ENCODE measurements around the gene SLIT3. TPM values are rescaled to one million over a fixed set of nuclear protein-coding genes. Genes with fewer than 3 reads are reported as not detected.
A peak's percentile ranks its signal among the peaks of the same experiment; 100 is the strongest.

Gene SLIT3
- polyA plus RNA-seq, 1 of the 3 experiments (the other 2 are of a cell fraction), result 119 TPM

- DNase-seq, result peak; percentile 24
- Histone ChIP-seq H3K79me2 (ENCODE audit: insufficient read depth) (no peaks in the 10 kb centered on the region), H3K9me3 (no peaks in the 10 kb centered on the region), H3K4me3 (ENCODE audit: low read depth in 2 of 2, low read length in 1 of 2) (no peak overlapping the region), H3K27me3 (ENCODE audit: insufficient read depth) (no peaks in the 10 kb centered on the region), H3K27ac (ENCODE audit: low read depth in 2 of 2, low read length in 1 of 2) (peak overlapping the region in 1 of 2 experiments; percentile 89; a peak in 2 of 4 replicates), H3F3A (replicated peaks; ENCODE audit: insufficient read depth) (no peaks in the 10 kb centered on the region), H3K4me1 (ENCODE audit: control insufficient read depth in 1 of 2, insufficient read depth in 2 of 2, low read depth in 1 of 2, low read length in 1 of 2) (peaks cover 0 to 23% of the 10 kb centered on the region in 2 experiments; a peak in 2 of 4 replicates), H4K20me1 (ENCODE audit: insufficient read depth) (no peaks in the 10 kb centered on the region), H3K9me2 (no peaks in the 10 kb centered on the region), H3K36me3 (replicated peaks in 1 of 2; ENCODE audit: control insufficient read depth in 1 of 2, insufficient read depth in 2 of 2, low read length in 1 of 2) (no peaks in the 10 kb centered on the region), H3K4me2 (no peak overlapping the region), H2AFZ (ENCODE audit: low read depth) (no peak overlapping the region), H3K9ac (no peak overlapping the region)
- TF ChIP-seq POLR2AphosphoS5 (IDR thresholded peaks at IDR 0.05; ENCODE audit: low read depth, low read length), result no peak
- no peak for TF ChIP-seq SMC3 (IDR thresholded peaks at IDR 0.05; ENCODE audit: low read depth, low read length)
- TF ChIP-seq IRF3 (IDR thresholded peaks at IDR 0.05; ENCODE audit: low read depth, low read length), result no peak
- TF ChIP-seq MEF2A (IDR thresholded peaks at IDR 0.05; ENCODE audit: borderline replicate concordance, low read depth), result no peak
- no peak for TF ChIP-seq TAF1 (IDR thresholded peaks at IDR 0.05; ENCODE audit: borderline replicate concordance, low read depth, low read length)
- TF ChIP-seq NFIC (IDR thresholded peaks at IDR 0.05; ENCODE audit: borderline replicate concordance), result no peak
- no peak for TF ChIP-seq SIN3A (IDR thresholded peaks at IDR 0.05; ENCODE audit: borderline replicate concordance, low read depth, low read length)
- no peak for TF ChIP-seq FOXJ3 (CRISPR knock-in tag; IDR thresholded peaks at IDR 0.05)
- no peak for TF ChIP-seq CTCF (IDR thresholded peaks at IDR 0.05)
- ChIA-PET CTCF (interaction anchor here (0.9 kb wide), 1 partner anchor 187 kb away, joined by 3 read pairs; no protein-coding TSS in a partner anchor), POLR2A (no interaction called here)
- WGBS (ENCODE audit: low lambda C conversion rate), result 74% methylated on average over 2 of the region's 2 CpGs
Measured at GRCh38 chr5:169336242-169336641, 35.3 kb upstream of the SLIT3 start.

GRCh38 chr5:169335806-169336205, 34.9 kb upstream of the SLIT3 start:
- Histone ChIP-seq H2AFZ (ENCODE audit: low read depth) (no peak overlapping the region), H3K4me3 (ENCODE audit: low read depth in 2 of 2, low read length in 1 of 2) (no peak overlapping the region), H3K4me1 (ENCODE audit: control insufficient read depth in 1 of 2, insufficient read depth in 2 of 2, low read depth in 1 of 2, low read length in 1 of 2) (peaks cover 0 to 23% of the 10 kb centered on the region in 2 experiments; a peak in 2 of 4 replicates), H3K9ac (no peak overlapping the region), H3F3A (replicated peaks; ENCODE audit: insufficient read depth) (no peaks in the 10 kb centered on the region), H3K27ac (ENCODE audit: low read depth in 2 of 2, low read length in 1 of 2) (peak overlapping the region in 1 of 2 experiments; percentile 89; a peak in 2 of 4 replicates), H3K9me3 (no peaks in the 10 kb centered on the region), H3K79me2 (ENCODE audit: insufficient read depth) (no peaks in the 10 kb centered on the region), H4K20me1 (ENCODE audit: insufficient read depth) (no peaks in the 10 kb centered on the region), H3K4me2 (no peak overlapping the region), H3K9me2 (no peaks in the 10 kb centered on the region), H3K27me3 (ENCODE audit: insufficient read depth) (no peaks in the 10 kb centered on the region), H3K36me3 (replicated peaks in 1 of 2; ENCODE audit: control insufficient read depth in 1 of 2, insufficient read depth in 2 of 2, low read length in 1 of 2) (no peaks in the 10 kb centered on the region)
- CTCF ChIA-PET, result interaction anchor here (0.9 kb wide), 1 partner anchor 187 kb away, joined by 3 read pairs; no protein-coding TSS in a partner anchor
- POLR2A ChIA-PET, result no interaction called here
- WGBS (ENCODE audit: low lambda C conversion rate), result 53% methylated on average over 2 of the region's 2 CpGs
- no peak for DNase-seq
- TF ChIP-seq FOXM1 (IDR thresholded peaks at IDR 0.05; ENCODE audit: low read depth) (no peak), NRF1 (IDR thresholded peaks at IDR 0.05; ENCODE audit: low read depth, low read length) (no peak), SIN3A (IDR thresholded peaks at IDR 0.05; ENCODE audit: borderline replicate concordance, low read depth, low read length) (no peak), RCOR1 (IDR thresholded peaks at IDR 0.05; ENCODE audit: low read length) (no peak), MXI1 (IDR thresholded peaks at IDR 0.05; ENCODE audit: low read depth, low read length) (no peak), REST (IDR thresholded peaks at IDR 0.05; ENCODE audit: low read depth, low read length) (no peak), RAD21 (IDR thresholded peaks at IDR 0.05; ENCODE audit: low read length) (no peak), PBX3 (IDR thresholded peaks at IDR 0.05) (no peak), USF2 (IDR thresholded peaks at IDR 0.05; ENCODE audit: borderline replicate concordance, low read depth, low read length) (no peak), EZH2phosphoT487 (IDR thresholded peaks at IDR 0.05; ENCODE audit: borderline replicate concordance, low read depth) (no peak), CHD2 (IDR thresholded peaks at IDR 0.05; ENCODE audit: low read length, partially characterized antibody) (no peak), POLR2AphosphoS5 (IDR thresholded peaks at IDR 0.05; ENCODE audit: low read depth, low read length) (no peak)

Data from SK-N-SH (cell line).